Measurements from ENCODE around the gene SLPI.

The SLPI gene

GRCh38 chr20:45282700-45283550 lies 28.6 kb upstream of the SLPI start:
- POLR2A ChIA-PET: no interaction called here
- TF ChIP-seq BHLHE40 (IDR thresholded peaks at IDR 0.05; ENCODE audit: borderline replicate concordance) (no peak), FOXA1 (IDR thresholded peaks at IDR 0.05) (no peak), NFRKB (IDR thresholded peaks at IDR 0.05) (no peak), SUZ12 (IDR thresholded peaks at IDR 0.05) (no peak), ARNT (IDR thresholded peaks at IDR 0.05) (no peak), CTBP1 (IDR thresholded peaks at IDR 0.05; ENCODE audit: borderline replicate concordance) (no peak)
- DNase-seq (ENCODE audit: extremely low spot score): no peak
- CTCF ChIA-PET: interaction anchor here (0.6 to 1.3 kb wide), 2 partner anchors 10 to 11 kb away, joined by 3 read pairs; no protein-coding TSS in a partner anchor

GRCh38 chr20:45279992-45280391 lies 25.6 kb upstream of the SLPI start:
- POLR2A ChIA-PET: no interaction called here
- TF ChIP-seq FOXA1 (IDR thresholded peaks at IDR 0.05) (no peak), TARDBP (IDR thresholded peaks at IDR 0.05) (no peak), BHLHE40 (IDR thresholded peaks at IDR 0.05; ENCODE audit: borderline replicate concordance) (no peak), PKNOX1 (IDR thresholded peaks at IDR 0.05) (no peak), CTBP1 (IDR thresholded peaks at IDR 0.05; ENCODE audit: borderline replicate concordance) (no peak), ZNF384 (IDR thresholded peaks at IDR 0.05) (no peak), NFRKB (IDR thresholded peaks at IDR 0.05) (no peak), L3MBTL2 (conservative IDR thresholded peaks at IDR 0.05) (no peak), ELF4 (IDR thresholded peaks at IDR 0.05) (no peak), FOXM1 (IDR thresholded peaks at IDR 0.05; ENCODE audit: borderline replicate concordance) (no peak), ARNT (IDR thresholded peaks at IDR 0.05) (no peak), FOXK2 (IDR thresholded peaks at IDR 0.05) (no peak)
- CTCF ChIA-PET: interaction anchor here (1.4 kb wide), 1 partner anchor 11 kb away, joined by 5 read pairs; no protein-coding TSS in a partner anchor
- DNase-seq (ENCODE audit: extremely low spot score): no peak

GRCh38 chr20:45275338-45275737 lies 21.0 kb upstream of the SLPI start:
- CTCF ChIA-PET: no interaction called here
- TF ChIP-seq FOXM1 (IDR thresholded peaks at IDR 0.05; ENCODE audit: borderline replicate concordance) (no peak), L3MBTL2 (conservative IDR thresholded peaks at IDR 0.05) (no peak), NFRKB (IDR thresholded peaks at IDR 0.05) (no peak), ZNF384 (IDR thresholded peaks at IDR 0.05) (no peak), SUZ12 (IDR thresholded peaks at IDR 0.05) (no peak), ARNT (IDR thresholded peaks at IDR 0.05) (no peak), HDGF (IDR thresholded peaks at IDR 0.05; ENCODE audit: borderline replicate concordance) (no peak), PKNOX1 (IDR thresholded peaks at IDR 0.05) (no peak), BHLHE40 (IDR thresholded peaks at IDR 0.05; ENCODE audit: borderline replicate concordance) (no peak), TARDBP (IDR thresholded peaks at IDR 0.05) (no peak), ELF4 (IDR thresholded peaks at IDR 0.05) (no peak), CTBP1 (IDR thresholded peaks at IDR 0.05; ENCODE audit: borderline replicate concordance) (no peak), SP1 (IDR thresholded peaks at IDR 0.05) (no peak), FOXA1 (IDR thresholded peaks at IDR 0.05) (no peak), LEF1 (IDR thresholded peaks at IDR 0.05; ENCODE audit: borderline replicate concordance) (no peak), FOXK2 (IDR thresholded peaks at IDR 0.05) (no peak)
- POLR2A ChIA-PET: no interaction called here
- no peak for DNase-seq (ENCODE audit: extremely low spot score)

- no peak for TF ChIP-seq NFRKB (IDR thresholded peaks at IDR 0.05)
- no peak for TF ChIP-seq FOXA1 (IDR thresholded peaks at IDR 0.05)
- TF ChIP-seq PKNOX1 (IDR thresholded peaks at IDR 0.05): no peak
- no peak for TF ChIP-seq CTBP1 (IDR thresholded peaks at IDR 0.05; ENCODE audit: borderline replicate concordance)
- no peak for TF ChIP-seq FOXK2 (IDR thresholded peaks at IDR 0.05)
- CTCF ChIA-PET: no interaction called here
- POLR2A ChIA-PET: no interaction called here
- no peak for DNase-seq (ENCODE audit: extremely low spot score)
These were observed 15.4 kb upstream of the SLPI start for GRCh38 chr20:45269754-45270270.

GRCh38 chr20:45269056-45269455 lies 14.7 kb upstream of the SLPI start:
- DNase-seq (ENCODE audit: extremely low spot score): no peak
- TF ChIP-seq ZNF384 (IDR thresholded peaks at IDR 0.05): no peak
- no peak for TF ChIP-seq L3MBTL2 (conservative IDR thresholded peaks at IDR 0.05)
- TF ChIP-seq NFRKB (IDR thresholded peaks at IDR 0.05): no peak
- no peak for TF ChIP-seq FOXK2 (IDR thresholded peaks at IDR 0.05)
- TF ChIP-seq FOXA1 (IDR thresholded peaks at IDR 0.05): no peak
- TF ChIP-seq LEF1 (IDR thresholded peaks at IDR 0.05; ENCODE audit: borderline replicate concordance): no peak
- no peak for TF ChIP-seq ARNT (IDR thresholded peaks at IDR 0.05)
- TF ChIP-seq ELF4 (IDR thresholded peaks at IDR 0.05): no peak
- ChIA-PET POLR2A (no interaction called here), CTCF (no interaction called here)

GRCh38 chr20:45268531-45268930 lies 14.2 kb upstream of the SLPI start:
- CTCF ChIA-PET: no interaction called here
- no peak for TF ChIP-seq ELF4 (IDR thresholded peaks at IDR 0.05)
- TF ChIP-seq LEF1 (IDR thresholded peaks at IDR 0.05; ENCODE audit: borderline replicate concordance): no peak
- no peak for TF ChIP-seq BHLHE40 (IDR thresholded peaks at IDR 0.05; ENCODE audit: borderline replicate concordance)
- no peak for TF ChIP-seq ARNT (IDR thresholded peaks at IDR 0.05)
- no peak for TF ChIP-seq ZNF384 (IDR thresholded peaks at IDR 0.05)
- TF ChIP-seq SUZ12 (IDR thresholded peaks at IDR 0.05): no peak
- no peak for TF ChIP-seq FOXA1 (IDR thresholded peaks at IDR 0.05)
- no peak for TF ChIP-seq FOXK2 (IDR thresholded peaks at IDR 0.05)
- TF ChIP-seq HDGF (IDR thresholded peaks at IDR 0.05; ENCODE audit: borderline replicate concordance): no peak
- no peak for TF ChIP-seq TARDBP (IDR thresholded peaks at IDR 0.05)
- no peak for TF ChIP-seq SP1 (IDR thresholded peaks at IDR 0.05)
- no peak for TF ChIP-seq FOXM1 (IDR thresholded peaks at IDR 0.05; ENCODE audit: borderline replicate concordance)
- no peak for TF ChIP-seq PKNOX1 (IDR thresholded peaks at IDR 0.05)
- TF ChIP-seq NFRKB (IDR thresholded peaks at IDR 0.05): no peak
- no peak for TF ChIP-seq L3MBTL2 (conservative IDR thresholded peaks at IDR 0.05)
- TF ChIP-seq CTBP1 (IDR thresholded peaks at IDR 0.05; ENCODE audit: borderline replicate concordance): no peak
- DNase-seq (ENCODE audit: extremely low spot score): no peak
- POLR2A ChIA-PET: no interaction called here
